SK-N-SH treated with all-trans-retinoic acid at 6 μM for 48 hours (cell line): ENCODE measurements around the gene GPANK1.
A peak's percentile ranks its signal among the peaks of the same experiment; 100 is the strongest.

ENCODE experiments used
- ATAC-seq: fragments of 200-7000 bp; cut with Tn5 transposase; 3 replicates; pipeline ENCODE4 v1.9.1; 2020; ENCODE audit warnings: mild to moderate bottlenecking, moderate library complexity
- ARNTL ChIP-seq: fragments of 450-650 bp; formaldehyde crosslinking; IDR thresholded peaks from 2 replicates; pipeline ENCODE4 v1.5.0; 2020; ENCODE audit warnings: low read depth, mild to moderate bottlenecking, moderate library complexity, borderline replicate concordance
- BACH2 ChIP-seq: fragments of 250-450 bp; sonication (Bioruptor Pico); IDR thresholded peaks from 2 replicates; pipeline ENCODE4 v1.9.0; 2021; ENCODE audit warnings: mild to moderate bottlenecking, borderline replicate concordance
- CSDC2 ChIP-seq: fragments of 250-450 bp; sonication (Bioruptor Pico); IDR thresholded peaks from 2 replicates; pipeline ENCODE4 v1.5.0; 2020; ENCODE audit warnings: mild to moderate bottlenecking, moderate library complexity
- ESRRG ChIP-seq: fragments of 250-450 bp; sonication (Bioruptor Pico); IDR thresholded peaks from 2 replicates; pipeline ENCODE4 v1.6.1; 2021; ENCODE audit warnings: mild to moderate bottlenecking
- GLIS3 ChIP-seq: fragments of 250-450 bp; sonication (Bioruptor Pico); IDR thresholded peaks from 2 replicates; pipeline ENCODE4 v1.5.0; 2020; ENCODE audit warnings: mild to moderate bottlenecking, moderate library complexity
- ISL1 ChIP-seq: fragments of 250-450 bp; sonication (Bioruptor Pico); IDR thresholded peaks from 2 replicates; pipeline ENCODE4 v2.1.2; 2022; ENCODE audit warnings: mild to moderate bottlenecking, moderate library complexity
- OSR1 ChIP-seq: fragments of 250-450 bp; sonication (Bioruptor Pico); IDR thresholded peaks from 2 replicates; pipeline ENCODE4 v1.8.0; 2022; ENCODE audit warnings: moderate library complexity, mild to moderate bottlenecking, inconsistent platforms
- RARB ChIP-seq: fragments of 250-450 bp; sonication (Bioruptor Pico); IDR thresholded peaks from 2 replicates; pipeline ENCODE4 v1.8.0; 2021; ENCODE audit warnings: mild to moderate bottlenecking, moderate library complexity
- SNAI2 ChIP-seq: fragments of 250-450 bp; sonication (Bioruptor Pico); IDR thresholded peaks from 2 replicates; pipeline ENCODE4 v1.5.0; 2020; ENCODE audit warnings: mild to moderate bottlenecking, moderate library complexity
- TCF4 ChIP-seq: fragments of 250-450 bp; sonication (Bioruptor Pico); IDR thresholded peaks from 2 replicates; pipeline ENCODE4 v1.8.0; 2021; ENCODE audit warnings: mild to moderate bottlenecking, moderate library complexity, borderline replicate concordance
- TOX ChIP-seq: fragments of 250-450 bp; sonication (Bioruptor Pico); IDR thresholded peaks from 2 replicates; pipeline ENCODE4 v1.8.0; 2021; ENCODE audit warnings: mild to moderate bottlenecking, moderate library complexity, borderline replicate concordance
- ZC3H10 ChIP-seq: fragments of 250-450 bp; sonication (Bioruptor Pico); IDR thresholded peaks from 2 replicates; pipeline ENCODE4 v1.5.1; 2021; ENCODE audit warnings: mild to moderate bottlenecking, moderate library complexity
- ZFP3 ChIP-seq: fragments of 250-450 bp; sonication (Bioruptor Pico); IDR thresholded peaks from 2 replicates; pipeline ENCODE4 v1.5.0; 2020; ENCODE audit warnings: mild to moderate bottlenecking, moderate library complexity
- ZFP30 ChIP-seq: fragments of 450-650 bp; formaldehyde crosslinking; IDR thresholded peaks from 2 replicates; pipeline ENCODE4 v1.5.0; 2022; ENCODE audit warnings: mild to moderate bottlenecking, moderate library complexity
- ZNF565 ChIP-seq: fragments of 450-650 bp; formaldehyde crosslinking; conservative IDR thresholded peaks from 2 replicates; pipeline ENCODE4 v1.5.0; 2020; ENCODE audit warnings: low read depth, mild to moderate bottlenecking, moderate library complexity
- ZNF70 ChIP-seq: fragments of 450-650 bp; formaldehyde crosslinking; IDR thresholded peaks from 2 replicates; pipeline ENCODE4 v1.5.0; 2020; ENCODE audit warnings: mild to moderate bottlenecking, moderate library complexity
- TF ChIP-seq, protein P1 (sequence below): fragments of 250-450 bp; sonication (Bioruptor Pico); IDR thresholded peaks from 2 replicates; pipeline ENCODE4 v1.5.1; 2020; ENCODE audit warnings: low read depth, mild to moderate bottlenecking, moderate library complexity
- TF ChIP-seq, protein P2 (sequence below): fragments of 250-450 bp; sonication (Bioruptor Pico); IDR thresholded peaks from 2 replicates; pipeline ENCODE4 v1.8.0; 2020; ENCODE audit warnings: mild to moderate bottlenecking, moderate library complexity, borderline replicate concordance
- TF ChIP-seq, protein P3 (sequence below): fragments of 250-450 bp; sonication (Bioruptor Pico); IDR thresholded peaks from 2 replicates; pipeline ENCODE4 v1.5.1; 2021; ENCODE audit warnings: mild to moderate bottlenecking, moderate library complexity
- TF ChIP-seq, protein P4 (sequence below): fragments of 250-450 bp; sonication (Bioruptor Pico); IDR thresholded peaks from 2 replicates; pipeline ENCODE4 v1.5.0; 2020; ENCODE audit warnings: mild to moderate bottlenecking, moderate library complexity
- TF ChIP-seq, protein P5 (sequence below): fragments of 250-450 bp; sonication (Bioruptor Pico); IDR thresholded peaks from 2 replicates; pipeline ENCODE4 v1.8.0; 2021; ENCODE audit warnings: low read depth, mild to moderate bottlenecking, moderate library complexity, borderline replicate concordance

The GPANK1 gene

DNA sequence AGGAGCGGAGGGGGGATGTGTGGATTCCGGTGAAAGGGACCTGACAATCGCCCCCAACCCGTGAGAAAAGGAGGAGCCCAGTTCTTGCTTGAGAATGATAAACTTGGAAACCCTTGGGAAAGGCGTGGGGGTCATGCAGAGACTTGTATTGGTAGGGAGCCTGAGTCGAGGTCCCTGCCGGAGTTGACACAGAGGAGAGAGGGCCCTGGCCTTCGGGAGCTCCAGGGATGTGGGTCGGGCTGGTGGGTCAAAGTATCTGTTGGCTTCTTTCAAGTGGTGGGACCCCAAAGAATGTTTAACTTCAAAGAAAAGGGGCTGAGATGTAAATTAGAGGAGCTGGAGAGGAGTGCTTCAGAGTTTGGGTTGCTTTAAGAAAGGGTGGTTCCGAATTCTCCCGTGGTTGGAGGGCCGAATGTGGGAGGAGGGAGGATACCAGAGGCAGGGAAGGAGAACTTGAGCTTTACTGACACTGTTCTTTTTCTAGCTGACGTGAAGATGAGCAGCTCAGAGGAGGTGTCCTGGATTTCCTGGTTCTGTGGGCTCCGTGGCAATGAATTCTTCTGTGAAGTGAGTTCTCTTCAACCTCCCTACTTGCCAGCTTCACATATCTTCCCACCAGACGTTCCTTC, 1.7 kb upstream of the GPANK1 start:
- no peak for TF ChIP-seq TCF4 (CRISPR knock-in tag)
- no peak for TF ChIP-seq SNAI2
- TF ChIP-seq, protein P1, sequence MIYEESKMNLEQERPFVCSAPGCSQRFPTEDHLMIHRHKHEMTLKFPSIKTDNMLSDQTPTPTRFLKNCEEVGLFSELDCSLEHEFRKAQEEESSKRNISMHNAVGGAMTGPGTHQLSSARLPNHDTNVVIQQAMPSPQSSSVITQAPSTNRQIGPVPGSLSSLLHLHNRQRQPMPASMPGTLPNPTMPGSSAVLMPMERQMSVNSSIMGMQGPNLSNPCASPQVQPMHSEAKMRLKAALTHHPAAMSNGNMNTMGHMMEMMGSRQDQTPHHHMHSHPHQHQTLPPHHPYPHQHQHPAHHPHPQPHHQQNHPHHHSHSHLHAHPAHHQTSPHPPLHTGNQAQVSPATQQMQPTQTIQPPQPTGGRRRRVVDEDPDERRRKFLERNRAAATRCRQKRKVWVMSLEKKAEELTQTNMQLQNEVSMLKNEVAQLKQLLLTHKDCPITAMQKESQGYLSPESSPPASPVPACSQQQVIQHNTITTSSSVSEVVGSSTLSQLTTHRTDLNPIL (CRISPR knock-in tag): no peak
- no peak for TF ChIP-seq RARB
- no peak for TF ChIP-seq ZNF565 (CRISPR knock-in tag)
- no peak for TF ChIP-seq ZFP30 (CRISPR knock-in tag)
- TF ChIP-seq ESRRG (CRISPR knock-in tag): no peak
- TF ChIP-seq, protein P2, sequence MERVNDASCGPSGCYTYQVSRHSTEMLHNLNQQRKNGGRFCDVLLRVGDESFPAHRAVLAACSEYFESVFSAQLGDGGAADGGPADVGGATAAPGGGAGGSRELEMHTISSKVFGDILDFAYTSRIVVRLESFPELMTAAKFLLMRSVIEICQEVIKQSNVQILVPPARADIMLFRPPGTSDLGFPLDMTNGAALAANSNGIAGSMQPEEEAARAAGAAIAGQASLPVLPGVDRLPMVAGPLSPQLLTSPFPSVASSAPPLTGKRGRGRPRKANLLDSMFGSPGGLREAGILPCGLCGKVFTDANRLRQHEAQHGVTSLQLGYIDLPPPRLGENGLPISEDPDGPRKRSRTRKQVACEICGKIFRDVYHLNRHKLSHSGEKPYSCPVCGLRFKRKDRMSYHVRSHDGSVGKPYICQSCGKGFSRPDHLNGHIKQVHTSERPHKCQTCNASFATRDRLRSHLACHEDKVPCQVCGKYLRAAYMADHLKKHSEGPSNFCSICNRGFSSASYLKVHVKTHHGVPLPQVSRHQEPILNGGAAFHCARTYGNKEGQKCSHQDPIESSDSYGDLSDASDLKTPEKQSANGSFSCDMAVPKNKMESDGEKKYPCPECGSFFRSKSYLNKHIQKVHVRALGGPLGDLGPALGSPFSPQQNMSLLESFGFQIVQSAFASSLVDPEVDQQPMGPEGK (CRISPR knock-in tag): no peak
- TF ChIP-seq GLIS3 (CRISPR knock-in tag): no peak
- TF ChIP-seq ZC3H10 (CRISPR knock-in tag): no peak
- TF ChIP-seq, protein P3, sequence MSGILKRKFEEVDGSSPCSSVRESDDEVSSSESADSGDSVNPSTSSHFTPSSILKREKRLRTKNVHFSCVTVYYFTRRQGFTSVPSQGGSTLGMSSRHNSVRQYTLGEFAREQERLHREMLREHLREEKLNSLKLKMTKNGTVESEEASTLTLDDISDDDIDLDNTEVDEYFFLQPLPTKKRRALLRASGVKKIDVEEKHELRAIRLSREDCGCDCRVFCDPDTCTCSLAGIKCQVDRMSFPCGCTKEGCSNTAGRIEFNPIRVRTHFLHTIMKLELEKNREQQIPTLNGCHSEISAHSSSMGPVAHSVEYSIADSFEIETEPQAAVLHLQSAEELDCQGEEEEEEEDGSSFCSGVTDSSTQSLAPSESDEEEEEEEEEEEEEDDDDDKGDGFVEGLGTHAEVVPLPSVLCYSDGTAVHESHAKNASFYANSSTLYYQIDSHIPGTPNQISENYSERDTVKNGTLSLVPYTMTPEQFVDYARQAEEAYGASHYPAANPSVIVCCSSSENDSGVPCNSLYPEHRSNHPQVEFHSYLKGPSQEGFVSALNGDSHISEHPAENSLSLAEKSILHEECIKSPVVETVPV (CRISPR knock-in tag): no peak
- no peak for TF ChIP-seq ZFP3
- TF ChIP-seq TOX (CRISPR knock-in tag): no peak
- no peak for TF ChIP-seq ZNF70 (CRISPR knock-in tag)
- TF ChIP-seq OSR1 (CRISPR knock-in tag): no peak
- TF ChIP-seq BACH2 (CRISPR knock-in tag): no peak
- TF ChIP-seq ARNTL (CRISPR knock-in tag): no peak
- no peak for TF ChIP-seq ISL1 (CRISPR knock-in tag)
- TF ChIP-seq CSDC2 (CRISPR knock-in tag): no peak
- TF ChIP-seq, protein P4, sequence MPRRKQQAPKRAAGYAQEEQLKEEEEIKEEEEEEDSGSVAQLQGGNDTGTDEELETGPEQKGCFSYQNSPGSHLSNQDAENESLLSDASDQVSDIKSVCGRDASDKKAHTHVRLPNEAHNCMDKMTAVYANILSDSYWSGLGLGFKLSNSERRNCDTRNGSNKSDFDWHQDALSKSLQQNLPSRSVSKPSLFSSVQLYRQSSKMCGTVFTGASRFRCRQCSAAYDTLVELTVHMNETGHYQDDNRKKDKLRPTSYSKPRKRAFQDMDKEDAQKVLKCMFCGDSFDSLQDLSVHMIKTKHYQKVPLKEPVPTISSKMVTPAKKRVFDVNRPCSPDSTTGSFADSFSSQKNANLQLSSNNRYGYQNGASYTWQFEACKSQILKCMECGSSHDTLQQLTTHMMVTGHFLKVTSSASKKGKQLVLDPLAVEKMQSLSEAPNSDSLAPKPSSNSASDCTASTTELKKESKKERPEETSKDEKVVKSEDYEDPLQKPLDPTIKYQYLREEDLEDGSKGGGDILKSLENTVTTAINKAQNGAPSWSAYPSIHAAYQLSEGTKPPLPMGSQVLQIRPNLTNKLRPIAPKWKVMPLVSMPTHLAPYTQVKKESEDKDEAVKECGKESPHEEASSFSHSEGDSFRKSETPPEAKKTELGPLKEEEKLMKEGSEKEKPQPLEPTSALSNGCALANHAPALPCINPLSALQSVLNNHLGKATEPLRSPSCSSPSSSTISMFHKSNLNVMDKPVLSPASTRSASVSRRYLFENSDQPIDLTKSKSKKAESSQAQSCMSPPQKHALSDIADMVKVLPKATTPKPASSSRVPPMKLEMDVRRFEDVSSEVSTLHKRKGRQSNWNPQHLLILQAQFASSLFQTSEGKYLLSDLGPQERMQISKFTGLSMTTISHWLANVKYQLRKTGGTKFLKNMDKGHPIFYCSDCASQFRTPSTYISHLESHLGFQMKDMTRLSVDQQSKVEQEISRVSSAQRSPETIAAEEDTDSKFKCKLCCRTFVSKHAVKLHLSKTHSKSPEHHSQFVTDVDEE: no peak
- ATAC-seq: no peak

DNA sequence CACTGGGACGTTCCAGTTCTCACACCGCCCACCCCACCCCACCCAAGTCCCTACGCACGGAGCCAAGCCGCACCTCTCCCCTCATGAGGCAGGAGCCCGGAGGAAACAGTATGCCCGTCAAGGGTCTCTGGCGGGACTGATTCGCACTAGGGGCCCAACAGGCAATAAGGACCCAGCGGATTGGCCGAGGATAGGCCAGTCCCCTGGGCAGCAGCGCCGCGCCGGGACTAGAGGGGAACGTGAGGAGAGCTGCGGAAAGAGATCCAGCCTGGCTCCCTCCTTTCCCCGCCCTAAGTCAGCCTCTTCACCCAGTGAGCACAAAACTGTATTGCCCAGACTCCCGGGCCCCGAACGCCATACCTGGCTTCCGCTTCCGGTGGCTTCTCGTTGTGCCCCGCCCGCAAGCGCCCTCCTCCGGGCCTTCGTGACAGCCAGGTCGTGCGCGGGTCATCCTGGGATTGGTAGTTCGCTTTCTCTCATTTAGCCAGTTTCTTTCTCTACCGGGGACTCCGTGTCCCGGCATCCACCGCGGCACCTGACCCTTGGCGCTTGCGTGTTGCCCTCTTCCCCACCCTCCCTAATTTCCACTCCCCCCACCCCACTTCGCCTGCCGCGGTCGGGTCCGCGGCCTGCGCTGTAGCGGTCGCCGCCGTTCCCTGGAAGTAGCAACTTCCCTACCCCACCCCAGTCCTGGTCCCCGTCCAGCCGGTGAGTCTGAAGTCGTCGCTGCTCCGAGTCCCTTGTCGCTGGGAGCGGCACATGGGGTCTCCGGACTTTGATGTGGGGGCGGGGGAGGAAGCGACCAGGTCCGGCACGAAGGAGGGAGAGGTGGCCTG, 922 bp upstream of the GPANK1 start, which contains the start of gene CSNK2B:
TSS of gene CSNK2B (plus strand) at position 580 of the 836 bp plus-strand sequence. CDS start 752 bp downstream, outside the sequence.
- ATAC-seq: peak; percentile 86
- TF ChIP-seq, protein P4: no peak
- TF ChIP-seq, protein P5, sequence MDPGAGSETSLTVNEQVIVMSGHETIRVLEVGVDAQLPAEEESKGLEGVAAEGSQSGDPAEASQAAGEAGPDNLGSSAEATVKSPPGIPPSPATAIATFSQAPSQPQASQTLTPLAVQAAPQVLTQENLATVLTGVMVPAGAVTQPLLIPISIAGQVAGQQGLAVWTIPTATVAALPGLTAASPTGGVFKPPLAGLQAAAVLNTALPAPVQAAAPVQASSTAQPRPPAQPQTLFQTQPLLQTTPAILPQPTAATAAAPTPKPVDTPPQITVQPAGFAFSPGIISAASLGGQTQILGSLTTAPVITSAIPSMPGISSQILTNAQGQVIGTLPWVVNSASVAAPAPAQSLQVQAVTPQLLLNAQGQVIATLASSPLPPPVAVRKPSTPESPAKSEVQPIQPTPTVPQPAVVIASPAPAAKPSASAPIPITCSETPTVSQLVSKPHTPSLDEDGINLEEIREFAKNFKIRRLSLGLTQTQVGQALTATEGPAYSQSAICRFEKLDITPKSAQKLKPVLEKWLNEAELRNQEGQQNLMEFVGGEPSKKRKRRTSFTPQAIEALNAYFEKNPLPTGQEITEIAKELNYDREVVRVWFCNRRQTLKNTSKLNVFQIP (CRISPR knock-in tag): no peak
- TF ChIP-seq ISL1 (CRISPR knock-in tag) (no peak), GLIS3 (CRISPR knock-in tag) (no peak)
- TF ChIP-seq, protein P2 (CRISPR knock-in tag): peak; percentile 83
